ENCODE data around the gene GUK1. TPM values are rescaled to one million over a fixed set of nuclear protein-coding genes. Genes with fewer than 3 reads are reported as not detected.

GUK1 gene
- total and polyA plus RNA-seq, 2 experiments from 2014 or later: 87.5 to 121 TPM

- peaks cover 9% of the 10 kb centered on the region; the same call in 2 of the 3 replicates for H3K36me3 Mint-ChIP-seq (ENCODE audit: low read depth)
- Histone ChIP-seq H3K27ac (ENCODE audit: low read depth) (no peak overlapping the region), H3K79me2 (replicated peaks; ENCODE audit: insufficient read depth) (no peaks in the 10 kb centered on the region), H3K4me2 (no peak overlapping the region), H2AFZ (no peak overlapping the region), H3F3A (replicated peaks; ENCODE audit: low read depth) (no peaks in the 10 kb centered on the region), H3K9me2 (ENCODE audit: insufficient read depth) (0 out of 2 replicates have a peak, but pooled peaks cover 4% of the 10 kb centered on the region), H3K4me1 (ENCODE audit: insufficient read depth) (no peaks in the 10 kb centered on the region), H3K36me3 (ENCODE audit: insufficient read depth) (no peaks in the 10 kb centered on the region), H3K27me3 (ENCODE audit: insufficient read depth) (no peaks in the 10 kb centered on the region; the same call in 1 of the 2 replicates), H3K4me3 (no peak overlapping the region), H4K20me1 (replicated peaks; ENCODE audit: insufficient read depth) (no peaks in the 10 kb centered on the region)
- H3K27ac Mint-ChIP-seq: no peak overlapping the region
- peaks cover 3% of the 10 kb centered on the region for H3K27me3 Mint-ChIP-seq (ENCODE audit: insufficient read depth, low read depth, poor library complexity)
- peaks cover 51% of the 10 kb centered on the region for H3K9me3 Mint-ChIP-seq
- no peak for ATAC-seq
- no peak for DNase-seq (ENCODE audit: low spot score)
- no peaks in the 10 kb centered on the region for H3K4me1 Mint-ChIP-seq
- H3K4me3 Mint-ChIP-seq: no peak overlapping the region
- TF ChIP-seq EZH2phosphoT487 (IDR thresholded peaks at IDR 0.05; ENCODE audit: unreplicated experiment) (no peak), POLR2AphosphoS5 (IDR thresholded peaks at IDR 0.05; ENCODE audit: low read depth) (no peak), JUNB (IDR thresholded peaks at IDR 0.05; ENCODE audit: unreplicated experiment) (no peak), NANOG (IDR thresholded peaks at IDR 0.05; ENCODE audit: borderline replicate concordance) (no peak), CREB1 (CRISPR knock-in tag; IDR thresholded peaks at IDR 0.05; ENCODE audit: low read depth) (no peak), ZNF331 (CRISPR knock-in tag; IDR thresholded peaks at IDR 0.05; ENCODE audit: low read depth) (no peak)
- TF ChIP-seq, protein P1, sequence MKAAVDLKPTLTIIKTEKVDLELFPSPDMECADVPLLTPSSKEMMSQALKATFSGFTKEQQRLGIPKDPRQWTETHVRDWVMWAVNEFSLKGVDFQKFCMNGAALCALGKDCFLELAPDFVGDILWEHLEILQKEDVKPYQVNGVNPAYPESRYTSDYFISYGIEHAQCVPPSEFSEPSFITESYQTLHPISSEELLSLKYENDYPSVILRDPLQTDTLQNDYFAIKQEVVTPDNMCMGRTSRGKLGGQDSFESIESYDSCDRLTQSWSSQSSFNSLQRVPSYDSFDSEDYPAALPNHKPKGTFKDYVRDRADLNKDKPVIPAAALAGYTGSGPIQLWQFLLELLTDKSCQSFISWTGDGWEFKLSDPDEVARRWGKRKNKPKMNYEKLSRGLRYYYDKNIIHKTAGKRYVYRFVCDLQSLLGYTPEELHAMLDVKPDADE (IDR thresholded peaks at IDR 0.05): no peak
Observed at GRCh38 chr1:228117335-228117734, 22.7 kb upstream of the GUK1 start.

DNA sequence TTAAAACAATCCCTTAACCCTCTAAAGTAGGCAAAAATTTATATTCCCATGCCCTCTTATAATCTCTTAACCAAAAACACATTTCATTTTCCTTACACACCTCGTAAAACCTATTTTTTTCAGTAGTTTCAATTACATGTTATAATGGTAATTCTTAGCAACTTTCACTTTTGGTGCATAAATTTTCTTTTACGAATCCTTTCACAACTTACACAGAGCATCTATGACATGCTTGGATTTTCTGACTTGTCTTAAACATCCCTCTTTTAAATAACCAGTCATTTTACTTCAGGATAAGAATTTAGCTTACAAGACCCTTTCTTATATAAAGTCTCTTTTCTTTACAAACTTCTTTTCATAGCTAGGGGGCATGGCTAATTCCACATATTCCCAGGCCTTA is 22.0 kb upstream of the GUK1 start:
- no peaks in the 10 kb centered on the region for H3K4me1 ChIP-seq (ENCODE audit: insufficient read depth)
- Mint-ChIP-seq H3K27me3 (ENCODE audit: insufficient read depth, low read depth, poor library complexity) (peaks cover 4% of the 10 kb centered on the region), H3K27ac (no peak overlapping the region), H3K4me3 (no peak overlapping the region), H3K36me3 (ENCODE audit: low read depth) (peaks cover 9% of the 10 kb centered on the region; the same call in 2 of the 3 replicates), H3K4me1 (no peaks in the 10 kb centered on the region), H3K9me3 (peaks cover 51% of the 10 kb centered on the region)
- peaks cover 3% of the 10 kb centered on the region; the same call in 1 of the 2 replicates for H3K27me3 ChIP-seq (ENCODE audit: insufficient read depth)
- H3K4me2 ChIP-seq: no peak overlapping the region
- no peak for ATAC-seq
- H2AFZ ChIP-seq: no peak overlapping the region
- DNase-seq (ENCODE audit: low spot score): peak; percentile 65
- H4K20me1 ChIP-seq (replicated peaks; ENCODE audit: insufficient read depth): no peaks in the 10 kb centered on the region
- no peak overlapping the region for H3K4me3 ChIP-seq
- no peaks in the 10 kb centered on the region for H3K36me3 ChIP-seq (ENCODE audit: insufficient read depth)
- no peak overlapping the region for H3K27ac ChIP-seq (ENCODE audit: low read depth)
- 0 out of 2 replicates have a peak, but pooled peaks cover 4% of the 10 kb centered on the region for H3K9me2 ChIP-seq (ENCODE audit: insufficient read depth)
- no peaks in the 10 kb centered on the region for H3K79me2 ChIP-seq (replicated peaks; ENCODE audit: insufficient read depth)
- no peaks in the 10 kb centered on the region for H3F3A ChIP-seq (replicated peaks; ENCODE audit: low read depth)
- TF ChIP-seq CREB1 (CRISPR knock-in tag; IDR thresholded peaks at IDR 0.05; ENCODE audit: low read depth) (no peak), ZNF462 (CRISPR knock-in tag; IDR thresholded peaks at IDR 0.05) (no peak), CTCF (conservative IDR thresholded peaks at IDR 0.05; ENCODE audit: low read depth in 2 of 2) (no peak), EZH2 (IDR thresholded peaks at IDR 0.05; ENCODE audit: low read depth, unreplicated experiment) (no peak), EZH2phosphoT487 (IDR thresholded peaks at IDR 0.05; ENCODE audit: unreplicated experiment) (no peak), JUNB (IDR thresholded peaks at IDR 0.05; ENCODE audit: unreplicated experiment) (no peak), ZNF114 (CRISPR knock-in tag; IDR thresholded peaks at IDR 0.05) (no peak), STAT1 (IDR thresholded peaks at IDR 0.05; ENCODE audit: unreplicated experiment) (no peak)
- TF ChIP-seq, protein P1 (IDR thresholded peaks at IDR 0.05): no peak

All from GM23338 (cell line).